PC-9 (cell line): ENCODE results near the gene DEPP1. TPM values are rescaled to one million over a fixed set of nuclear protein-coding genes. Genes with fewer than 3 reads are reported as not detected.

ENCODE experiments used
- BruUV-seq: library from RNA; stranded (reverse); fragments of 400-500 nt; replicated peaks from 2 replicates; lab custom pipeline; 2021; lab: Mats Ljungman, UMichigan
- CTCF ChIA-PET: fragments of 300-600 bp; sonication (Branson Sonifier 250); formaldehyde crosslinking; loops from one replicate; lab custom pipeline; 2022; ENCODE audit warnings: antibody characterized with exemption; lab: Charles Lee
- POLR2A ChIA-PET: fragments of 300-600 bp; sonication (Branson Sonifier 250); formaldehyde crosslinking; loops from one replicate; lab custom pipeline; 2022; ENCODE audit warnings: antibody characterized with exemption; ENCODE audit not compliant: unreplicated experiment; lab: Charles Lee
- DNase-seq, 2 experiments: peaks; one replicate each; pipeline versions ENCODE4 v3.0.0 to v3.0.0-alpha.2; 2015 to 2022; ENCODE audit warnings: mixed read lengths in 1 of 2
- H2AFZ ChIP-seq: fragments of 200-600 bp; sonication (generic); 2 replicates; pipeline ENCODE4 v1.8.1; 2017; ENCODE audit warnings: antibody characterized with exemption
- H3F3A ChIP-seq: fragments of 200-600 bp; sonication (generic); 2 replicates; pipeline ENCODE4 v1.8.1; 2017; ENCODE audit warnings: antibody characterized with exemption, mild to moderate bottlenecking, low read depth; ENCODE audit not compliant: insufficient read depth
- H3K27ac ChIP-seq: fragments of 200-600 bp; sonication (generic); 2 replicates; pipeline ENCODE4 v1.6.1; 2016; ENCODE audit warnings: mixed run types
- H3K27me3 ChIP-seq: fragments of 200-600 bp; sonication (generic); 2 replicates; pipeline ENCODE4 v1.6.1; 2016; ENCODE audit warnings: low read depth, mixed run types; ENCODE audit not compliant: insufficient read depth
- H3K36me3 ChIP-seq: fragments of 200-600 bp; sonication (generic); 2 replicates; pipeline ENCODE4 v1.6.1; 2016; ENCODE audit warnings: low read depth, mixed run types
- H3K4me1 ChIP-seq: fragments of 200-600 bp; sonication (generic); replicated peaks from 2 replicates; pipeline ENCODE4 v1.6.1; 2016; ENCODE audit warnings: mixed run types; ENCODE audit not compliant: insufficient read depth
- H3K4me2 ChIP-seq: fragments of 200-600 bp; sonication (generic); 2 replicates; pipeline ENCODE4 v1.6.1; 2017; ENCODE audit warnings: mixed run types
- H3K4me3 ChIP-seq: fragments of 200-600 bp; sonication (generic); 2 replicates; pipeline ENCODE4 v1.6.1; 2016; ENCODE audit warnings: mixed run types
- H3K79me2 ChIP-seq: fragments of 200-600 bp; sonication (generic); 2 replicates; pipeline ENCODE4 v1.6.1; 2017; ENCODE audit warnings: low read depth, mixed run types
- H3K9me2 ChIP-seq: fragments of 200-600 bp; sonication (generic); 2 replicates; pipeline ENCODE4 v1.8.1; 2017; ENCODE audit warnings: mild to moderate bottlenecking; ENCODE audit not compliant: insufficient read depth
- H3K9me3 ChIP-seq: fragments of 200-600 bp; sonication (generic); 2 replicates; pipeline ENCODE4 v1.8.1; 2016; ENCODE audit warnings: low read depth; ENCODE audit not compliant: insufficient read depth
- H4K20me1 ChIP-seq: fragments of 200-600 bp; sonication (generic); 2 replicates; pipeline ENCODE4 v1.8.1; 2017; ENCODE audit not compliant: insufficient read depth
- CTCF ChIP-seq: fragments of 200-600 bp; sonication (generic); conservative IDR thresholded peaks from 2 replicates; pipeline ENCODE4 v1.6.1; 2017; ENCODE audit warnings: mixed run types, antibody characterized with exemption, mild to moderate bottlenecking, moderate library complexity
- EZH2 ChIP-seq: fragments of 200-600 bp; sonication (generic); IDR thresholded peaks from 2 replicates; pipeline ENCODE4 v1.8.0; 2017; ENCODE audit warnings: antibody characterized with exemption, low read depth
- intact Hi-C: fragments of 100-400 bp; cut with micrococcal nuclease; formaldehyde crosslinking; loops from one replicate; pipeline ENCODE4 v1.10.0; 2022; ENCODE audit not compliant: unreplicated experiment
- total RNA-seq: library from RNA; stranded (reverse); gene quantifications from 2 replicates; pipeline ENCODE4 v1.2.3, GENCODE V29; 2021

The DEPP1 gene
- total RNA-seq, 1 experiment from 2014 or later = 13.2 TPM

GRCh38 chr10:44975431-44976331, 2.9 kb downstream of the DEPP1 start:
- no TSS peak for BruUV-seq
- no peak overlapping the region for H3K27ac ChIP-seq
- TF ChIP-seq CTCF (no peak), EZH2 (no peak)

DNA sequence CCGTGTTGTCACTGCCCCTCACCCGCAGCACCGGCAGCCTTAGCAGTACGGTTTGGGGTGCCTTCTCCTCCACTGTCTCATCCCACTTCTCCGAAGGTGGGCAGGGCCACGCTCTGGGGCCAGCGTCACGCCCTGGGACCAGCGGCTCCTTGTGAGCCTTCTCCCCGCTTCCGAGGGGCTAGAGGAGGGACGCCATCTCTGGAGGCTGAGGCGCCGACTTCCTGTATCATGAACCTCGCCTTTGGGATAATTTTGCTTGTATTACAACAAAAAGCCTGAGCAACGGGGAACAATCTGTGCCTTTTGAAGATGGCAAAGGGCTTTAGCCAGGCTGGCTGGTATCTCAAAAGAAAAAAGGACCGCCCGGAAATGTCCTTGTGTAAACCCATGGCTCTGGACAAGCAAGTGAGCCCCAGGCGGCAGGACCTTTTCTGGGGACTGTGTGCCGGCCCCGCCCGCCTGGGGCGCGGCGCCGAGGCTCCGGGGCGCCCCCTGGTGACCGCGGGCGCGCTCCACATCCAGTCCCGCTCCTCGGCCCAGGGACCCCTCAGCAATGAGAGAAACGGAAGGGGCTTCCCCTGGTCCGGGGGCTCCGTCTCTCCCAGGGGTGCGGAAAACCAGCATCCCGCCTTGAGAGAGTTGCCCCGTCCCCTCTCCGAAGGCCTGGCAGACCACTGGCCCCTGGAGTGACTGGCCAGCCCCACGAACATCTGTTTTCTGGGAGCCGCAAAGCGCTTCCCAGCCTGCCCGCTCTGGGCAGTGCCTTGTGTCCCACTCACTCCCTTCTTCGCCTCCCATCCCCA, 3.8 kb downstream of the DEPP1 start:
- peaks cover 22% of the 10 kb centered on the region for H3K79me2 ChIP-seq
- no peaks in the 10 kb centered on the region for H3K36me3 ChIP-seq
- H2AFZ ChIP-seq = peak overlapping the region; percentile 49; the same call in 1 of the 2 replicates
- peak; percentile 92 for TF ChIP-seq CTCF
- no peak for TF ChIP-seq EZH2
- DNase-seq = peak in 1 of 2 experiments; percentile 81
- POLR2A ChIA-PET = interaction anchor here (0.5 kb wide), 2 partner anchors 11 to 27 kb away, joined by 3 to 10 read pairs; no protein-coding TSS in a partner anchor
- H3K4me1 ChIP-seq = peaks cover 54% of the 10 kb centered on the region
- peaks cover 9% of the 10 kb centered on the region for H4K20me1 ChIP-seq
- intact Hi-C loops = loop anchor here (1.0 to 5.0 kb wide), 4 partner anchors 16 to 1113 kb away; partner anchors contain the start of gene RASSF4
- peaks cover 15% of the 10 kb centered on the region; the same call in 1 of the 2 replicates for H3F3A ChIP-seq
- H3K4me2 ChIP-seq = peak overlapping the region; percentile 92
- no peaks in the 10 kb centered on the region for H3K9me2 ChIP-seq
- no peak overlapping the region for H3K27ac ChIP-seq
- CTCF ChIA-PET = interaction anchor here (0.6 to 1.0 kb wide), 2 partner anchors 11 to 34 kb away, joined by 3 to 4 read pairs; no protein-coding TSS in a partner anchor
- BruUV-seq = no TSS peak
- no peaks in the 10 kb centered on the region for H3K9me3 ChIP-seq
- no peaks in the 10 kb centered on the region for H3K27me3 ChIP-seq
- H3K4me3 ChIP-seq = peak overlapping the region; percentile 54; the same call in 1 of the 2 replicates

More at GRCh38 chr10:44975431-44976331, 2.9 kb downstream of the DEPP1 start:
- Histone ChIP-seq H3K79me2 (peaks cover 22% of the 10 kb centered on the region), H3F3A (peaks cover 15% of the 10 kb centered on the region; the same call in 1 of the 2 replicates), H3K36me3 (no peaks in the 10 kb centered on the region), H3K9me3 (no peaks in the 10 kb centered on the region), H3K9me2 (no peaks in the 10 kb centered on the region), H2AFZ (no peak overlapping the region), H3K4me1 (peaks cover 63% of the 10 kb centered on the region), H3K4me3 (peak overlapping the region; percentile 61; the same call in 1 of the 2 replicates), H3K4me2 (peak overlapping the region; percentile 92), H3K27me3 (no peaks in the 10 kb centered on the region), H4K20me1 (peaks cover 9% of the 10 kb centered on the region)
- intact Hi-C loops = loop anchor here (5.0 kb wide), 2 partner anchors 402 to 1113 kb away; no protein-coding TSS in a partner anchor
- ChIA-PET CTCF (interaction anchor here (0.6 to 1.1 kb wide), 9 partner anchors 11 to 1747 kb away, joined by 3 to 15 read pairs (median 5); no protein-coding TSS in a partner anchor), POLR2A (interaction anchor here (0.5 to 0.6 kb wide), 3 partner anchors 12 to 42 kb away, joined by 3 to 10 read pairs (median 3); no protein-coding TSS in a partner anchor)
- DNase-seq = peak; percentile 85
